ENCODE results near the gene PEAK1.
A peak's percentile ranks its signal among the peaks of the same experiment; 100 is the strongest.
"Not testable (repeated sequence)": the region's sequence is repeated elsewhere in the genome, so short reads cannot be mapped to it uniquely, and the experiment has no call there.

The PEAK1 gene

GRCh38 chr15:77413699-77414349, 6.1 kb downstream of the PEAK1 start:
- Histone ChIP-seq H3K27me3 (replicated peaks; ENCODE audit: control insufficient read depth, insufficient read depth, low read length) (no peaks in the 10 kb centered on the region), H3K4me3 (replicated peaks; ENCODE audit: low read depth, low read length) (no peak overlapping the region), H3K36me3 (ENCODE audit: control insufficient read depth, insufficient read depth, low read length) (no peaks in the 10 kb centered on the region)
- DNase-seq (ENCODE audit: extremely low read depth, insufficient read length): no peak
- no peak for TF ChIP-seq CTCF (IDR thresholded peaks at IDR 0.05; ENCODE audit: insufficient read depth, low read length, poor library complexity, severe bottlenecking)

- no peak overlapping the region for H3K4me3 ChIP-seq (replicated peaks; ENCODE audit: low read depth, low read length)
- H3K27me3 ChIP-seq (replicated peaks; ENCODE audit: control insufficient read depth, insufficient read depth, low read length): no peaks in the 10 kb centered on the region
- DNase-seq (ENCODE audit: extremely low read depth, insufficient read length): no peak
- no peaks in the 10 kb centered on the region for H3K36me3 ChIP-seq (ENCODE audit: control insufficient read depth, insufficient read depth, low read length)
- no peak for TF ChIP-seq CTCF (IDR thresholded peaks at IDR 0.05; ENCODE audit: insufficient read depth, low read length, poor library complexity, severe bottlenecking)
Observed at GRCh38 chr15:77412972-77413698, 6.8 kb downstream of the PEAK1 start.

GRCh38 chr15:77411619-77411976, 8.3 kb downstream of the PEAK1 start:
- TF ChIP-seq CTCF (IDR thresholded peaks at IDR 0.05; ENCODE audit: insufficient read depth, low read length, poor library complexity, severe bottlenecking): no peak
- Histone ChIP-seq H3K27me3 (replicated peaks; ENCODE audit: control insufficient read depth, insufficient read depth, low read length) (no peaks in the 10 kb centered on the region), H3K4me3 (replicated peaks; ENCODE audit: low read depth, low read length) (no peak overlapping the region), H3K36me3 (ENCODE audit: control insufficient read depth, insufficient read depth, low read length) (no peaks in the 10 kb centered on the region)
- no peak for DNase-seq (ENCODE audit: extremely low read depth, insufficient read length)

- H3K36me3 ChIP-seq (ENCODE audit: control insufficient read depth, insufficient read depth, low read length): no peaks in the 10 kb centered on the region
- TF ChIP-seq CTCF (IDR thresholded peaks at IDR 0.05; ENCODE audit: insufficient read depth, low read length, poor library complexity, severe bottlenecking): no peak
- no peak overlapping the region for H3K4me3 ChIP-seq (replicated peaks; ENCODE audit: low read depth, low read length)
- peak; percentile 39 for DNase-seq (ENCODE audit: extremely low read depth, insufficient read length)
- no peaks in the 10 kb centered on the region for H3K27me3 ChIP-seq (replicated peaks; ENCODE audit: control insufficient read depth, insufficient read depth, low read length)
Observed at GRCh38 chr15:77410701-77411618, 8.9 kb downstream of the PEAK1 start.

- not testable (repeated sequence) for H3K4me3 ChIP-seq (replicated peaks; ENCODE audit: low read depth, low read length); H3K36me3 ChIP-seq (ENCODE audit: control insufficient read depth, insufficient read depth, low read length); DNase-seq (ENCODE audit: extremely low read depth, insufficient read length); H3K27me3 ChIP-seq (replicated peaks; ENCODE audit: control insufficient read depth, insufficient read depth, low read length)
Observed at GRCh38 chr15:77410157-77410500, 9.8 kb downstream of the PEAK1 start.
